ENCODE data around the gene STAG1. TPM values are rescaled to one million over a fixed set of nuclear protein-coding genes. Genes with fewer than 3 reads are reported as not detected.
"Not testable (repeated sequence)": the region's sequence is repeated elsewhere in the genome, so short reads cannot be mapped to it uniquely, and the experiment has no call there.

STAG1 gene
- total RNA-seq, 2 experiments from 2014 or later: 42.9 to 44.6 TPM

DNA sequence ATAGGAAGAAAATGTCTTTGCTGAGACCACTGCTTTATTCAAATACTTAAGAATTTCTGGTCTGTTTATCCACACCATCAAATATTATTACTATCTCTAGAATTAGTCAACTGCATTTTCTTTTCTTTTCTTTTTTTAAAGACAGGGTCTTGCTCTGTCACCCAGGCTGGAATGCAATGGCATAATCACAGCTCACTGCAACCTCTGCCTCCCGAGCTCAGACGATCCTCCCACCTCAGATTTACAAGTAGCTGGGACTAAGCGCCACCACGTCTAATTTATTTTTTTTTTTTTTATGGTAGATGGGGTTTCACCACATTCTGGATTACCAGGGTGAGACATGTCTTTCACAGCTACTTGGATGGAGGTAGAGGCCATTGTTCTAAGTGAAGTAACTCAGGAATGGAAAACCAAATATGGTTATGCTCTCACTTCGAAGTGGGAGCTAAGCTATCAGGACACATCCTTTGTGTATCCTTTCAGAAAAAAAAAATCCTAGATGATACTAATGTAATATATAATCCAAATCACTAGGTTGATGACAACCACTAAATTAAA, 52.8 kb downstream of the STAG1 start:
- Mint-ChIP-seq H3K4me3 (no peak overlapping the region), H3K9me3 (peaks cover 34% of the 10 kb centered on the region), H3K27me3 (no peaks in the 10 kb centered on the region), H3K27ac (no peak overlapping the region), H3K4me1 (peaks cover 11% of the 10 kb centered on the region), H3K36me3 (peaks cover 77% of the 10 kb centered on the region)
- no peak for DNase-seq

GRCh38 chr3:136698361-136698760, 53.8 kb downstream of the STAG1 start:
- H3K4me3 Mint-ChIP-seq: no peak overlapping the region
- H3K27ac Mint-ChIP-seq: no peak overlapping the region
- H3K4me1 Mint-ChIP-seq: peaks cover 10% of the 10 kb centered on the region
- peaks cover 80% of the 10 kb centered on the region for H3K36me3 Mint-ChIP-seq
- DNase-seq: no peak
- H3K27me3 Mint-ChIP-seq: no peaks in the 10 kb centered on the region
- peaks cover 37% of the 10 kb centered on the region for H3K9me3 Mint-ChIP-seq

GRCh38 chr3:136696797-136697196, 55.4 kb downstream of the STAG1 start:
- no peak for DNase-seq
- Mint-ChIP-seq H3K4me1 (peaks cover 7% of the 10 kb centered on the region), H3K4me3 (no peak overlapping the region), H3K27me3 (no peaks in the 10 kb centered on the region), H3K36me3 (peaks cover 80% of the 10 kb centered on the region), H3K9me3 (peaks cover 40% of the 10 kb centered on the region), H3K27ac (no peak overlapping the region)

DNA sequence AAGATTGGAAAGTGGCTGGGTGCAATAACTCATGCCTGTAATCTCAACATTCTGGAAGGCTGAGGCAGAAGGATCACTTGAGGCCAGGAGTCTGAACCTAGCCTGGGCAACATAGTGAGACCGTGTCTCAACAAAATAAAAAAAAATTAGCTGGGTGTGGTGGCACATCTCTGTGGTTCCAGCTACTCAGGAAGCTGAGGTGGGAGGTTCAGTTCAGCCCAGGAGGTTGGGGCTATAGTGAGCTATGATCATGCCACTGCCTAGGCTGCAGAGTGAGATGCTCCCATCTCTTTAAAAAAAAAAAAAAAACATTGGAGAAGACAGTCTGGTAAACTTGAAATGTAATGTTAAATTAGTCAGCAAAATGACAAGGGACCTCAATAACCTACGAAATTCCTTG, 57.9 kb downstream of the STAG1 start:
- no peak overlapping the region for H3K27ac Mint-ChIP-seq
- no peak overlapping the region for H3K4me3 Mint-ChIP-seq
- peaks cover 31% of the 10 kb centered on the region for H3K9me3 Mint-ChIP-seq
- no peaks in the 10 kb centered on the region for H3K27me3 Mint-ChIP-seq
- H3K4me1 Mint-ChIP-seq: peaks cover 13% of the 10 kb centered on the region
- no peak for DNase-seq
- H3K36me3 Mint-ChIP-seq: peaks cover 77% of the 10 kb centered on the region

- Mint-ChIP-seq H3K27ac (no peak overlapping the region), H3K4me3 (no peak overlapping the region)
Observed at GRCh38 chr3:136690599-136690998, 61.6 kb downstream of the STAG1 start.

DNA sequence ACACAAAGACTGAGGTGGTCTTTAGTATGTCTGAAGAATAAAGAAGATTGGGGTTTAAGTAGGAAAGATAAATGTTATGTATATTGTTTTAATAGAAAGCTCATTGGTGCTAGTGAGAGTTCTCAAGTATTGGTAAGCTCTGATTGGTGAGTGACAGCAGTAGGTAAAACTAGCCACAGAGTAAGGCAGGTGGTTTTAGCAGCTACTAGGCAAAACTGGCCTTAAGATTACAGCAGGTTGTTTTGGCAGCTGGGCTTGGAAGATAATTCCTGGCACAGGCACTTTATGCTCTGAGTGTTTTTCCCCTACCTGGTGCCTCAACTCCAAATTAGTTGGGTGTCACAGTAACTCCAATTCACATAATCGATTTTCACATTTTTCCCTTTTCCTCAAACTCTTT, 66.3 kb downstream of the STAG1 start:
- peaks cover 7% of the 10 kb centered on the region for H3K4me1 Mint-ChIP-seq
- DNase-seq: no peak
- H3K9me3 Mint-ChIP-seq: peaks cover 3% of the 10 kb centered on the region
- no peak overlapping the region for H3K27ac Mint-ChIP-seq
- H3K4me3 Mint-ChIP-seq: no peak overlapping the region
- no peaks in the 10 kb centered on the region for H3K27me3 Mint-ChIP-seq
- H3K36me3 Mint-ChIP-seq: peaks cover 42% of the 10 kb centered on the region

More at GRCh38 chr3:136690599-136690998, 61.6 kb downstream of the STAG1 start:
- H3K36me3 Mint-ChIP-seq: peaks cover 65% of the 10 kb centered on the region
- DNase-seq: no peak
- peaks cover 11% of the 10 kb centered on the region for H3K9me3 Mint-ChIP-seq
- H3K27me3 Mint-ChIP-seq: no peaks in the 10 kb centered on the region
- H3K4me1 Mint-ChIP-seq: peaks cover 8% of the 10 kb centered on the region

DNA sequence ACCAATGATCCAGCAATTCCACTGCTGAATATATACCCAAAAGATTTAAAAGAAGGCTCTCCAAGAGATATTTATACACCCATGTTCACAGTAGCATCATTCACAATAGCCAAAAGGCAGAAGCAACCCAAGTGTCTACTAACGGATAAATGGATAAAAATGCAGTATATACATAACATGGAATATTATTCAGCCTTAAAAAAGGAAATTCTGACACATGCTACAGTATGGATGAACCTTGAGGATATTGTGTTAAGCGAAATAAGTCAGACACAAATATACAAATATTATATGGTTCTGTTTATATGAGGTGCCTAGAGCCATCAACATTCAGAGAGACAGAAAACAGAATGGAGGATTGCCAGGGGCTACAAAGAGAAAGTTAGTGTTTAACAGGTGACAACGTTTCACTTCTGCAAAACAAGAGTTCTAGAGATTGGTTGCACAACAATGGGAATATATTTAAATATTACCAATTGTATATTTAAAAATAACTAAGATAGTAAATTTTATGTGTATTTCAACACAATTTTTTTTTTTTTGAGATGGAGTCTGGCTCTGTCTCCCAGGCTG, 69.4 kb downstream of the STAG1 start:
- H3K4me1 Mint-ChIP-seq: peaks cover 3% of the 10 kb centered on the region
- peaks cover 28% of the 10 kb centered on the region for H3K36me3 Mint-ChIP-seq
- no peaks in the 10 kb centered on the region for H3K27me3 Mint-ChIP-seq
- H3K9me3 Mint-ChIP-seq: peaks cover 3% of the 10 kb centered on the region
- no peak overlapping the region for H3K4me3 Mint-ChIP-seq
- no peak for DNase-seq
- H3K27ac Mint-ChIP-seq: no peak overlapping the region

GRCh38 chr3:136678981-136679380, 73.2 kb downstream of the STAG1 start:
- peaks cover 2% of the 10 kb centered on the region for H3K9me3 Mint-ChIP-seq
- H3K4me3 Mint-ChIP-seq: no peak overlapping the region
- no peak overlapping the region for H3K27ac Mint-ChIP-seq
- peaks cover 19% of the 10 kb centered on the region for H3K4me1 Mint-ChIP-seq
- DNase-seq: no peak
- H3K27me3 Mint-ChIP-seq: no peaks in the 10 kb centered on the region
- H3K36me3 Mint-ChIP-seq: peaks cover 6% of the 10 kb centered on the region

GRCh38 chr3:136676009-136676408, 76.2 kb downstream of the STAG1 start:
- H3K36me3 Mint-ChIP-seq: peaks cover 11% of the 10 kb centered on the region
- peaks cover 33% of the 10 kb centered on the region for H3K4me1 Mint-ChIP-seq
- H3K4me3 Mint-ChIP-seq: no peak overlapping the region
- no peaks in the 10 kb centered on the region for H3K9me3 Mint-ChIP-seq
- H3K27ac Mint-ChIP-seq: no peak overlapping the region
- no peaks in the 10 kb centered on the region for H3K27me3 Mint-ChIP-seq
- no peak for DNase-seq

DNA sequence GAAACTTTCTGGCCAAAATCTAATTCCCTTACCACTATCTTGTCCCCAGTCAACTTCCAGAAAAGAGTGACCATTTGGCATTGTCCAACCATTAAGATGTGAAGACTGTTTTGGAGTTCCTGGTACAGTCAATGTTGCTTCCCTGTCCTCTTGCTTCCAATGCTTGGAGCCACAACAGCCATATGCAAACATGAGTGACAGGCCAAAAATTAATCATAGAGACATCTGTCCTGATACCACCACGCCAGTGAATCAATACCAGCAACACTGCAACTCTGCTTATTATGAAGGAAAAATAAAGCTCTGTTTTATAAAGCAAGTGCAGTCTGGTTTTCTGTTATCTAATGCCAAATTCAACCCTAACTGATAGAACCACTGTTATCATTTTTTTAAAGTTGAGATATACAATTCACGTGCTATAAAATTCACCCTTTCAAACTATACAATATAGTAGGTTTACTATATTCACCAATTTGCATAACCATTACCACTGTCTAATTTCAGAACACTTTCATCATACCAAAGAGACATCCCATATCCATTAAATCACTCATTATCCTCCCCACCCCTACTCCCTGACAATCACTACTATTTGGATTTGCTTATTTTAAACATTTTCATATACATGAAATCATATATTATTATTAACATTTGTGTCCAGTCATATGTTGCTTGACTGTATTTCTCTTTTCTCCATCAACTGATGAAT, 76.9 kb downstream of the STAG1 start:
- no peaks in the 10 kb centered on the region for H3K27me3 Mint-ChIP-seq
- H3K4me1 Mint-ChIP-seq: peaks cover 32% of the 10 kb centered on the region
- DNase-seq: no peak
- H3K27ac Mint-ChIP-seq: no peak overlapping the region
- H3K36me3 Mint-ChIP-seq: peaks cover 13% of the 10 kb centered on the region
- no peak overlapping the region for H3K4me3 Mint-ChIP-seq
- H3K9me3 Mint-ChIP-seq: no peaks in the 10 kb centered on the region

DNA sequence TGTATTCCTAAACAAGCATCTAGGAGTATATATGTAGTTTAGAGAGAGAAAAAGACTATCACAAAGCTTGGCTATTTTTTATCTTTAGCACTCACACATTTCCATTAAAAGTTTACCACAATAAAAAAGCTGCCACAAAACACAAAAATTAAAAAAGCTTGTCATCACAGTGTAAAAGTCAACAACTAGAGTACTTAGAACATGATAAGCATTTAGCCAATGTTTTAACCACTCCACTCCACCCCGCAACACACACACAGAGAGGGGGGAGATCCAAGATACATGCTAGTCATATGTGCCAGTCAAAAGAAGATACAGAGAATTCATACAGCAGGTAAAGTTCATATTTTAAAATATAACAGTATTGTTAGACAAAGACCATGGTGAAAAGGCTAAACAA, 79.7 kb downstream of the STAG1 start:
- Mint-ChIP-seq H3K36me3 (peaks cover 23% of the 10 kb centered on the region), H3K27me3 (no peaks in the 10 kb centered on the region), H3K9me3 (no peaks in the 10 kb centered on the region), H3K4me3 (no peak overlapping the region), H3K4me1 (peaks cover 32% of the 10 kb centered on the region), H3K27ac (no peak overlapping the region)
- no peak for DNase-seq

GRCh38 chr3:136671921-136672320, 80.3 kb downstream of the STAG1 start:
- no peaks in the 10 kb centered on the region for H3K9me3 Mint-ChIP-seq
- H3K36me3 Mint-ChIP-seq: peaks cover 25% of the 10 kb centered on the region
- DNase-seq: no peak
- no peak overlapping the region for H3K27ac Mint-ChIP-seq
- H3K4me1 Mint-ChIP-seq: peaks cover 30% of the 10 kb centered on the region
- H3K27me3 Mint-ChIP-seq: no peaks in the 10 kb centered on the region
- H3K4me3 Mint-ChIP-seq: no peak overlapping the region

GRCh38 chr3:136670166-136670565, 82.0 kb downstream of the STAG1 start:
- Mint-ChIP-seq H3K4me1 (peaks cover 32% of the 10 kb centered on the region), H3K9me3 (no peaks in the 10 kb centered on the region), H3K36me3 (peaks cover 29% of the 10 kb centered on the region), H3K4me3 (no peak overlapping the region), H3K27me3 (no peaks in the 10 kb centered on the region), H3K27ac (no peak overlapping the region)
- no peak for DNase-seq

GRCh38 chr3:136667081-136667480, 85.1 kb downstream of the STAG1 start:
- no peak overlapping the region for H3K4me3 Mint-ChIP-seq
- DNase-seq: no peak
- H3K4me1 Mint-ChIP-seq: peaks cover 23% of the 10 kb centered on the region
- H3K27me3 Mint-ChIP-seq: no peaks in the 10 kb centered on the region
- no peak overlapping the region for H3K27ac Mint-ChIP-seq
- no peaks in the 10 kb centered on the region for H3K9me3 Mint-ChIP-seq
- peaks cover 31% of the 10 kb centered on the region for H3K36me3 Mint-ChIP-seq

DNA sequence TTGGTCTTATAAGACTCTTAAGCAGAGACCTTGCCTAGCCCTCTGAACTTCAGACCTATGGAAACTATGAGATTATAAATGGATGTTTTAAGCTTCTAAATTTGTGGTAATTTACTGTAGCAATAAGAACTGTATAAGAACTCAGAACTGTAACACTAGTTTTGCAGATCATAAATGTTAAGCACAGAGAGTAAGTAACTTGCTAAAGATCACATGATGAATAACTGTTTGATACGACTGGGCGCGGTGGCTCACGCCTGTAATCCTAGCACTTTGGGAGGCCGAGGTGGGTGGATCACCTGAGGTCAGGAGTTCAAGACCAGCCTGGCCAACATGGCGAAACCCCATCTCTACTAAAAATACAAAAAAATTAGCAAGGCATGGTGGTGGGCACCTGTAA, 85.9 kb downstream of the STAG1 start:
- H3K36me3 Mint-ChIP-seq: peaks cover 34% of the 10 kb centered on the region
- not testable (repeated sequence) for DNase-seq, H3K27me3 Mint-ChIP-seq, H3K9me3 Mint-ChIP-seq, H3K4me3 Mint-ChIP-seq, H3K27ac Mint-ChIP-seq
- H3K4me1 Mint-ChIP-seq: peaks cover 27% of the 10 kb centered on the region

DNA sequence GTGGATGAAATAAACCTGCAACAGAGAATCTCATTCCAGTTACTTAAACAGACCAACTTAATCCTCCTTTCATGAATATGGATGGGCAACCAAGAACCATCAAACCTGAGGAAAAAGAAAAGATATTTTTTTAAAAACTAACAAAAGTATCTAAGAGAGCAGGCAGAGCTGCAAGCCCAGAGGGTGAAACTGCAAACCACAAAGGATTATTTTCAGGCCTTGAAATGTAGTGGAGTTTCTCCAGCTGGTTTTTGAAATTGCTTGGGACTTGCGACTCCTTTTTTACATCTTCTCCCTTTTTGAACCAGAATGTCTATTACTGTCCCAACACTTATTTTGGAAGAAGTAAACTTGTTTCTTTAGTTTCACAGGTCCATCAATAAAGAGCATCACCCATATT, 87.4 kb downstream of the STAG1 start:
- DNase-seq: no peak
- no peak overlapping the region for H3K27ac Mint-ChIP-seq
- peaks cover 1% of the 10 kb centered on the region for H3K9me3 Mint-ChIP-seq
- no peaks in the 10 kb centered on the region for H3K27me3 Mint-ChIP-seq
- H3K4me3 Mint-ChIP-seq: no peak overlapping the region
- H3K36me3 Mint-ChIP-seq: peaks cover 33% of the 10 kb centered on the region
- H3K4me1 Mint-ChIP-seq: peaks cover 35% of the 10 kb centered on the region
